GM12875 (cell line): ENCODE data around the gene EPHA1.

Experiments used
- H3K4me3 ChIP-seq: one replicate; pipeline ENCODE4 v1.5.1; 2011; ENCODE audit warnings: low read depth, low read length, control low read depth
- CTCF ChIP-seq: IDR thresholded peaks from 2 replicates; pipeline ENCODE4 v1.5.1; 2011; ENCODE audit warnings: low read depth, mild to moderate bottlenecking, control low read depth, inconsistent platforms, low read length, moderate library complexity, borderline replicate concordance; ENCODE audit not compliant: insufficient read depth

The EPHA1 gene

GRCh38 chr7:143452495-143452894 lies 43.8 kb upstream of the EPHA1 start:
- H3K4me3 ChIP-seq = no peak overlapping the region
- no peak for TF ChIP-seq CTCF

- H3K4me3 ChIP-seq = no peak overlapping the region
- no peak for TF ChIP-seq CTCF
Measured at GRCh38 chr7:143451746-143452145, 43.1 kb upstream of the EPHA1 start.

DNA sequence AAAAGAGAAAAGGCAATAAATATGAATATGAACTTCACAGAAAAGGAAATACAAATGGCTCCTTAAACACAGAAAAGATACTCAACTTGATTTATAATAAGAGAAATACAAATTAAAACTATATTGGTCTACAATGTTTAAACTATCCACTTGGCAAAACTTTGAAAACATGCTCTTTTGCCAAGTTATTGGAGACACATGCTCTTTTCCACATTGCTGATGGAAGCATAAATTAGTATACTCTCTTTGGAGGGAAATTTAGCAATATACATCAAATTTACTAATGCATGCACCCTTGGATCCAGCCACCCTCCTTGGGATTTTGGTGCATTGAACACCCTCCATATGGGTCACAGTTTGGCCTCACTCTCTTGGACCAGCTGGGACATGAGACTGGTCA lies 42.5 kb upstream of the EPHA1 start:
- TF ChIP-seq CTCF = no peak
- H3K4me3 ChIP-seq = no peak overlapping the region

GRCh38 chr7:143449793-143450192 lies 41.1 kb upstream of the EPHA1 start:
- H3K4me3 ChIP-seq = no peak overlapping the region
- no peak for TF ChIP-seq CTCF

DNA sequence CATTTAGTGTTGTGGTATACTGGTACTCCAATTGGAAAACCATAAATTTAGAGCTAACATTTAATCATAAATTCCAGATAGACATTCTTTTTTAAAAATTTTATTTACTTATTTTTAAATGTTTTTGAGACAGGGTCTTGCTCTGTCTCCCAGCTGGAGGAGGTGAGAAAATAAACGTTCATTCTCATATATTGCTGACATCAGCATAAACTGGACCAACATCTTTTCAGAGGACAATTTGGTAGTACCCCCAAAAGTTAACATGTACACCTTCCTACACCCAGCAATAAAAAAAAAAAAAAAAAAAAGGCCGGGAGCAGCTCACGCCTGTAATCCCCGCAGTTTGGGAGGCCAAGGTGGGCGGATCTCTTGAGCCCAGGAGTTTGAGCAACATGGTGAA lies 39.8 kb upstream of the EPHA1 start:
- no peak for TF ChIP-seq CTCF
- no peak overlapping the region for H3K4me3 ChIP-seq

DNA sequence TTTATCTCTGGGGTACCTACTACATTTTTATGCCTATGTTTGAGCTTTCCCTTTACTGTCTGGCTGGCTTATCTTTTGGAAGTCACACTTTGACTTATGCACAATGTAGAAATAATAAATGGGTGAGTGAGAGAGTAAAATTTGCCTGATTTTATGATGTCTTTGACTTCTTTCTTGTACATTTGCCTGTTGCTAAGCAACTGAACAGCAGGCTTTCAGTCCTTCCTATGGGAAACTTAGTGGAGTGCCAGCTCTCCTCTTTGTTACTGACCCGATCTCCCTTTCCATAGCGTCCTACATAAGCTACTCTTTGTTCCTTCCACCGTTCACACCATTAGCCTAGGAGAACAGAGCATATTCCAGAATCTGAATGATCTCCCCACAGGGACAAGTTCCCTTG lies 38.8 kb upstream of the EPHA1 start:
- TF ChIP-seq CTCF = no peak
- H3K4me3 ChIP-seq = no peak overlapping the region

GRCh38 chr7:143444785-143445184 lies 36.1 kb upstream of the EPHA1 start:
- no peak for TF ChIP-seq CTCF
- H3K4me3 ChIP-seq = no peak overlapping the region
